HG02840 (cell line): ENCODE data around the gene FGFBP3.

Source experiments
- ATAC-seq: cut with Tn5 transposase; IDR thresholded peaks from one replicate; pipeline ENCODE4 v1.9.1; 2021; ENCODE audit warnings: mild to moderate bottlenecking, moderate library complexity, moderate number of reproducible peaks; ENCODE audit not compliant: unreplicated experiment, low FRiP score

The FGFBP3 gene, protein sequence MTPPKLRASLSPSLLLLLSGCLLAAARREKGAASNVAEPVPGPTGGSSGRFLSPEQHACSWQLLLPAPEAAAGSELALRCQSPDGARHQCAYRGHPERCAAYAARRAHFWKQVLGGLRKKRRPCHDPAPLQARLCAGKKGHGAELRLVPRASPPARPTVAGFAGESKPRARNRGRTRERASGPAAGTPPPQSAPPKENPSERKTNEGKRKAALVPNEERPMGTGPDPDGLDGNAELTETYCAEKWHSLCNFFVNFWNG

DNA sequence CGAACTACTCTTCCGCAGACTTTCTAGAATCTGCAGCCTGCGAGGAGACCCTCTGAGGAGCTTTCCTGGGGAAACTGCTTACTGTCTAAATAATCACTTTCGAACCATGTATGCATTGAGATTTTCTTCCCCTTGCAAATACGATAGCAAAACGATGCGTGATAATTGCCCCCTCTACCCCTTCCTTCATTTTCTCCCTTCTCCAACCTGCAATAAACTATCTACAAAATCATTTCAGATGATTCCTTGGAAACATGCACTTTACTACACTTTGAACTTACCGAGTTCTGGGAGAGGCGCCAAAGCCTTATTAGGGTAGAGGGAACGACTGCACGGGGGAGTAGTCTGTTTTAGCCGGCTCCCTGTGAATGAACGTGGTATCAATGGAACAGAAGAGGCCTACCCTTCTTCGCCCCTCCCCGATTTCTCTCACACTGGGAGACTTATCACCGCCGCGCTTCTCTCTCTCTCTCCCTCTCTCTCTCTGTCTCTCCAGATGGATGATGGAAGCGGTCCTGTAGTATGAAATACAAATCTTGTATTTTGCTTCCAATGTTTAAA, at the start of gene FGFBP3:
TSS of gene FGFBP3 (minus strand) at position 370 of the 561 bp plus-strand sequence. CDS start 517 bp downstream, outside the sequence.
- ATAC-seq: no peak

DNA sequence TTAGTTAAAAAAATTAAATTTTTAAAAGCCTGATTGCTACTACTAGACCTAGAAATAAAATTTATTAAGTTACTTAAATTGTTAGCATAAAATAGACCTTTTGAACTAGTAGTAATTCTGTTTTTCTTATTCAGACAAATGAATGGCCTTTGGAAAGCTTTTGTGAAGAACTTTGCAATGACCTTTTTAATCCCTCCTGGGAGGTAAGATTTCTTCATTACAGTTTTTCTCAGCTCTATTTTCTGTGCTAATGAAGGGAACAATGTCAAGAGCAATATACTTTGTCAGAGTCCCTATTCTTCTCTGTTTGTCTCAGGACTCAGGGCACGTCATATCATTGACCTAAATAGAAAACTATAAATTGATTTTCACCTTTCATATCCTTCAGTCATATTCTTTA, 47.8 kb upstream of the FGFBP3 start:
- ATAC-seq: no peak

DNA sequence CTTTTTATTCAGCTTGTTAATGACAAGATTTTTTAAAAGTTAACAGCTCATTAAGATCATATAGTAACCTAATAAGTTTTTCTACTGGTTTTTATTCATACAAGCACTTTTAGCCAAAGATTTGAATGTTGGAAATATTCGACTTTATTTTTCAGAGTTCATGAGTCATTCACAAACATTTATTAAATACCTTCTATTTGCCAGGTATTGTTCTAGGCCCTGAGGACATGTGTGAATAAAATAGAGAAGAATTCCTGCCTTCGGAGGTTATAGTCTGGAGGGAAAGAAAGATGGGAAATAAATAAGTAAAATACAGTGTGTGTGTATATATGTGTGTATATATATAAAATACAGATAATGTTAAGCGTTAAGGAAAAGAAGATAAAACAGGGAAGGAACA, 45.8 kb upstream of the FGFBP3 start:
- ATAC-seq: no peak

DNA sequence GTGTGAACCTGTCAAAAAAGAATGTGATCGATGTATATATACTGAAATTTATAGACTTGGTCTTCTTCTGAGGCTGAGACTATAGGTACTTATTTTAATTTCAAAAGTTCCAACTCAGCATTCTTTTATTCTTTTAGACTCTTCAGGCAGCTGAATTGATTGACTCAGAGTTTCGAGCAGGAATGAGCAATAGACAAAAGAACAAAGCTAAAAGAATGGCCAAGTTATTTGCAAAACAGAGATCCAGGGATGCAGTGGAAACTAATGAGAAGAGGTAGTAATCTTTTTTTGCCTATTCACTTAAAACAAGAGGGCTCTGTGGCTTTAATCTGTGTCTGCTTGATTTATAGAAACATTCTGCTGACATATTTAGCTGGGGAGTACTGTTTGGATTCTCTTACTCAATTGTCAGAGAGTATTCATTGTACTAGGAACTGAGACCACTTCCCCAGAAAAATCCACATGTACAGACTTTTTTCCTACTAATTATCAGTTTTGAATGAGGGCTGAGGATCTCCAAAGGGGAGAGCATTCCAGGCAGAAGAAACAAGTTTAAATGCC, 44.4 kb upstream of the FGFBP3 start:
- ATAC-seq: no peak

DNA sequence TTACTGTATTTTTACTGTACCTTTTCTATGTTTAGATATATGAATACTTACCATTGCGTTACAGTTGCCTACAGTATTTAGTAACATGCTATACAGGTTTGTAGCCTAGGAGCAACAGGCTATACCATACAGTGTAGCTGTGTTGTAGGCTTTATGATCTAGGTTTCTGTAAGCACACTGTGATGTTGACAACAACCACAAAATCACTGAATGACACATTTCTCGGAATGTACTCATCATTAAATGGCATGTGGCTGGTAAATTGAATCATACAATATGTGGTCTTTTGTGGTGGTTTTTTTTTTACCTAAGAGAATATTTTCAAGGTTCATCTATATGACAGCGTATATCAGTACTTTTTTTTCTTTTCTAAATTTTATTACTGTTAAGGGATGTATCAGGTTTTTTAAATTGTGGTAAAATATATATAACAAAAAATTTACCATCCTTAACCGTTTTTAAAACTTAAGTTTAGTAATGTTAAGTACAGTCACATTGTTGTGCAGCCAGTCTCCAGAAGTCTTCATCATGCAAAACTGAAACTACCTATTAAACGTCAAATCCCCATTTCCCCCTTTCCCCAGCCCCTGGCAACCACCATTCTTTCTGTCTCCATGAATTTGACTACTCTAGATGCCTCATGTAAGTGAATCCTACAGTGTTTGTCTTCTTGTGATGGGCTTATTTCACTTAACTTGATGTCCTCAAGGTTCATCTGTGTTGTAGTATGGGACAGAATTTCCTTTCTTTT, 35.8 kb upstream of the FGFBP3 start:
- ATAC-seq: no peak

DNA sequence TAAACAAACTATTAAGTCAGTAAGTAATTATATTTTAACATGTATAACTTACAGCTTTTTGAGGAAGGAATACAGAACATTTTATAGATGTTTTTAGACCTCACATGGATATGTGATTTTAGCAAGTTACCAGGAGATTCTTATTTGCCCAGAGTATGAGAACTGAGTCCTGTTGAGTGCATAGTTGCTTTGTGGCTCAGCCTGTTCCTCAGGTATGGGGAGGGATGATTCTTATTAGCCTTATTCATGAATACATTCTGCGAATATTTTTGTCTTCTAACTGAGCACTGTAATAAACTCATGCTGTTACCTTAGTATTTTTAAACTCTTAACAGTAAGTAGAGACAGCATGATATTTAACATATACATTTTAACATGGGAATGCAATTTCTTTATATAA, 32.1 kb upstream of the FGFBP3 start:
- no peak for ATAC-seq

DNA sequence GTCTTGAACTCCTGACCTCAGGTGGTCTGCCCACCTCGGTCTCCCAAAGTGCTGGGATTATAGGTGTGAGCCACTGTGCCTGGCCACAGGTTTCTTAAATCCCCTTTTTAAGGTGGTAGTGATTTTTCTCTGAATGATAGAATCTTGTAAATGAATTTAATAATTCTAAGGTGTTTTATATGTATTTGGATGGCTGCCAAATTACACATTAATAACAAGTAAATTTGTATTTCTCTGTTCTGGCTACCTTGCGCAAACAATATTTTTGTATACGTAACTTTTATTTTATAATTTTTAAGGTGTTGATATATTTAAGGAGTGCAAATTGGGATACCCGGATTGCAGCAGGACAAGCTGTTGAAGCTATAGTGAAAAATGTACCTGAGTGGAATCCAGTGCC, 30.4 kb upstream of the FGFBP3 start:
- no peak for ATAC-seq

DNA sequence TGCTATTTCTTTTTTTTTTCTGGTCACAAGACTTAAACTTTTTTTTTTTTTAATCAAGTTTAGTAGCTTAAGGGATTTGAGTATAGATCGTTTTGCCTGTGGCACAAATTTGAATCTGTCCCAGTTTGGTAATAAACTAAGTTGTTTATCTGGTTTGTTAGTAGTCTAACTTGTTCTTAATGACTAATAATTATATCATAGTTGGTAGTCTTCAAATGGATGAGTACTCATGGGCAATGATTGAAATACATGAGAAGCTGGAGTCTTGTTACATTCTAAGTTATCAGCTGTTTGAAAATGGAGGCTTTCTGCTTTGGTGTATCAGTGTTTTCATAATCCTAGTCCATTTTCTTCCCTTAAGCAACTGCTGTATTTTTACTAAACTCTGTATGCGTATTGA, 26.6 kb upstream of the FGFBP3 start:
- no peak for ATAC-seq

DNA sequence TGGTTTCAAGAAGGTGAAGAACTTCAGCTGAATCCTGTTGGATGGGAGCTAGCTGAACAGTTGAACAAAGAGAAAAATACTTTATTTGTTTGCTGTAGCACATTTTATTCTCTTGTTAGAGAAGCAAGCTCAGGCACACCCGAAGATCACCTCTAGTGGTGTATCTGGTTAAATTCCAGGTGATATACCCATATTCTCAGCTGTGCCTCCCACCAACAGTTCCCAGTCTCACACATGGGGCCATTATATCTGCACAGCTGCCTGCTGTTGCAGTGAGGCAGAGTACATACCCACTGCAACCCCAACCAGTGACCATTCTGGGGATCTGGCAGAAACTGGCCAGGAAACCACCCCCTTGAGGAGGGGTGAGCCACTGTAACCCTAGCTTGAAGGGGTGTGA, 23.5 kb upstream of the FGFBP3 start:
- no peak for ATAC-seq

DNA sequence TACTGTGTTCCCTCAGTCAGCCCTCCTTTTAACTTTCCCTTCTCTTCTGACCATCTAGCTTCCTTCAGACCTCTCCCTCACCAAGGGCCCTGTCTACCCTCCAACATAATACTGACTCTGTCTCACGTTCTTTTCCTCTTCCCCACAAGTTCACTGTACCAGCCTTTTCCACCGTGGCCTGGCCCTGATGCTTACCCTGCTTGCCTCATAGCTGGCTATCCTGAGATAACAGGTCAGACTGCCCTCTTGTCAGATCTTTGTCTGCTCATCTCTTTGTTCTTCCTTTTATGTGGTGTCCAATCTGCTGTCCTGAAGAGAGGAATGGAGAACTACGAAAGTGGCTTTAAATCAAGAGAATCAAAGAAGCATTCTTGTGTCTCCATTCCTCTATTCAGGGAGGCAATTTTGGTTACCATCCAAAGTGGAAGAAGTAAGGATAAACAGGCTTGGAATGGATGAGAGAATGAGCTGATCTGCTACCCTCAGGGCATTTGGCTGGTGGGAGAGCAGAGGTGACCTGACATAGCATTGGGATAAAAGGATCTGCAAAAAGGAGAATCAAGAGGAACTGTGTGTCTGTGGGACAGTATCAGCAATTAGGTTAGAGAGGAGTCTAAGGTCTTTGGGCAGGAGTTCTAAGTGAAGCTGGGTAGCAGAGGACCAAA, 22.4 kb upstream of the FGFBP3 start:
- ATAC-seq: no peak

DNA sequence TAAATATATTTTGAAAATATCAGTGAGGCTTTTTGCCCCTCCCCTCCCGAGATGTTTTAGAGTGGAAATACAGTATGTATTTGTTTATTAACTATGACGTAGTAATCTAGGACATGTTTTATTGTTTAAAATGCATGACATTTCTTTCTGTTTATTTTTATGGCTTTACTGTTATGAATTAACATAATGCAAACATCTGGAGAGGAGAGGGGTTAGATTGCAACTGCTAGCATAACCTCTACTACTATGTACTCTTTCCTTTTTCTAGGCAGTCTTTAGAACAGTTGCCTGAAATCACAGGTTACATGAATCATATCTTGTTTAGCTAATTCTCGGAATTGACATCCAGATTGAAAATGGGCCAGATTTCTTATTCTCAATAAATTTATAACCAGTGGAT, 21.7 kb upstream of the FGFBP3 start:
- ATAC-seq: no peak

DNA sequence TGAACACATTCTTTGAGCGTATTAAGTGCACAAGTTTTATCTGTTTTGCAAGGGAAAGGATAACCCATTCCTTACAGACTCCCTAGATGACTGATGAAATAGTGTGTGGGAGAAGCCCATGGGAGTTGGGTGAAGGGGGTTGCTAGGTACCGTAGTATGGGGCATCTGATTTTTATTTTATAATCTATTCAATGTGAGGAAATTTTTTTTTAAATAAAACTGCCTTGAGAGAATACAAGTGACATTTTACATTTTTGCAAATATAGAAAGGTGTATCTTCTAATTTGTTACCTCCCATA, 15.7 kb upstream of the FGFBP3 start:
- no peak for ATAC-seq

DNA sequence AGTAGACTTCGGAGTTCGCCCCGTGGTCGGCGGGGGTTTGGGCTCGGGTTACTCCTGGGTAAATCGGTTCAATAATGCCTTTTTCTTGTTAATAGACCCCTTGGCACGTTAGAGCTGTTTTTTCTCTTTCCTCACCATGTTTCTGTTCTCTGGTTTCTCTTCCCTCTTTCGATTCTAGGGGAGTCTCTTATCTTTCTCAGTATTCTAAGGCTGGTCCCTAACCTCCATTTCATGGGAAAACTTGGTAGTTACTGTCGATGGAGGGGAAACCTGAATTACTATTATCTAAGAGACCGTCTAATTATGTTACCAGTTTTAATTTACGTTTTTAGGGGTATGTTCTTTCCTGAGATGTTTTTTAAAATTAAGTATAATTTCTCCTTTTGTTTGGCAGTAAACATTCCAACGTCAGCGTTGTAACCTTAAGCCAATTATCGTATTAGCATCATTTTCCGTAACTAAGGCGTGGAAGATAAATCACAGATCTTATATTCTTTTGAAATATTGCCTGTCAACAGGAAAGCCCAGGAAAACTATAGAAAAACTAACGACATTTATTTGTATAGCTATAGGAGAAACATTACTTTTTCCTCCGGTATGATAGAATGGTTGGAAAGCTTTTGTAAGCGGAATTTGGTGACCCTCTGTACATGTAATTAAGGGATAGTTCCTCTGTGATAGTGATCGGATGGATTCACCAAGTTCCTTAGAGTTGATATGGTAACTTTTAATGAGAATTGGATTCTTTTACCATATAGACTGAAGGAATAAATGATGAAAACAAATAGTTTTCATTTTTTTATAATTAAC, 15.1 kb upstream of the FGFBP3 start:
- peak; percentile 21 for ATAC-seq

DNA sequence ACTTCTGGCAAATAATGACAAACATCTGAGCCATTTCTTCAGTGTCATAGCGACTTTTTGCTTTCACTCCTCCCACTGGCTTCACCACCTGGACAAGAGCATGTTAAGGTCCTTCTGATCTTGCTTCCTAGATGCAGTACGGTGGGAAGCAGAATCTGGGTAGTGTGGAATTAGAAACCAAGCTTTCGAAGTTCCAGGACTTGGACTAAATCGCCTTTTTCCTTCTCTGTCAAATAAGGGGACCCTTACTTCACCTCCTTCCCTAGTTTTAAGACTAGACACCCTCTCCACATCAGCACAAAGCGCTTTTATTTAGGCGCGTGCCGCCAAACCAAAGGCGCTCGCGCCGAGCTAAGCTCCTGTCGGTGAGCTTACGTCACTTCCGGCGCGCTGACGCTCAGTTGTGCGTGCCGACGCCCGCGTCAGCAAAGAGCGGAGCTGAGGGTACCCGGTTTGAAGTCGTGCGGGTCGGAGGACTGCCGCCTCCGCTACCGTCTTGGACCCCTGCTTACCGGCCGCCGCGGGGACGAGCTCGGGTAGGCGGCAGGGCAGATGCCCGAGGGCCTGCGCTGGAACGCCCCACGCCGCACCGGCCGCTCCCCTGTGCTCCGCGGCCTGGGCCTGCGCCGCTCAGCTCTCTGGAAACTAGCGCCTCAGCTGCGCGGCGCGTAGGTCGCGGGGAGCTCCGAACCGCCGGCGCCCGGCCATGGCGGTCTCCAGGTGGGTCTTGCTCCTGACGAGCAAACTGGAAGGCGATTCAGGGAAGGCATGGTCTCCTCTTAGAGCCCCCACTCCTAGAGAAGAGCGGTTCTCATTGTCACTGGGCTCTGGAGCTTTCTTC, 14.3 kb upstream of the FGFBP3 start, which contains the start of gene BTAF1:
TSS of gene BTAF1 (plus strand) at position 400 of the 841 bp plus-strand sequence. CDS start at position 707, 307 bp downstream.
- peak; percentile 99 for ATAC-seq

DNA sequence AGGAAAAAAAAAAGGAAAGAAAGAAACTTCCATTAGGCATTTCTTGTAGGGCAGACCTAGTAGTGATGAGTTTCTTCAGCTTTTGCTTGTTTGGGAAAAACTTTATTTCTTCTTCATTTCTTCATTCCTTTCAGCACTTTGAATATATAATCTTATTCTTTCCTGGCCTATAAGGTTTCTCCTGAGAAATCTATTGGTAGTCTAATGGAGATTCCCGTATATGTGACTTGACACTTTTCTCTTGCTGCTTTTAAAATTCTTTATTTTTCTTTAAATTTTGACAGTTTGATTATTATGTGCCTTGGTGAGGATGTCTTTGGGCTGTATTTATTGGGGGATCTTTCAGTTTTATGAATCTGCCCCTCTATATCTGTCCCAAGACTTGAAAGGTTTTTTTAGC, 10.4 kb upstream of the FGFBP3 start:
- no peak for ATAC-seq

DNA sequence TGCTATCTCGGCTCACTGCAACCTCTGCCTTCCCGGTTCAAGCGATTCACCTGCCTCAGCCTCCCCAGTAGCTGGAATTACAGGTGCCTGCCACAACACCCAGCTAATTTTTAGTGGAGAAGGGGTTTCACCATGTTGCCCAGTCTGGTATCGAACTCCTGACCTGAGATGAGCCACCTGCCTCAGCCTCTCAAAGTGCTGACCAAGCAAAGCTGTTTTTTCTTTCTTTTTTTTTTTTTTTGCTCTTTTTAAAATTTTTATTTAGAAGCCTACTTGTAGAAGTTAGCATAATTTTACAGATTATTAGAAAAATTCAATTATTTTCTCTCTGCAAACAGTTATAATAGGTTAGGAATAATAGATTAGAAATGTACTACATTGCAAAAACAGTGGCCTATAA, 1.2 kb upstream of the FGFBP3 start:
- no peak for ATAC-seq

DNA sequence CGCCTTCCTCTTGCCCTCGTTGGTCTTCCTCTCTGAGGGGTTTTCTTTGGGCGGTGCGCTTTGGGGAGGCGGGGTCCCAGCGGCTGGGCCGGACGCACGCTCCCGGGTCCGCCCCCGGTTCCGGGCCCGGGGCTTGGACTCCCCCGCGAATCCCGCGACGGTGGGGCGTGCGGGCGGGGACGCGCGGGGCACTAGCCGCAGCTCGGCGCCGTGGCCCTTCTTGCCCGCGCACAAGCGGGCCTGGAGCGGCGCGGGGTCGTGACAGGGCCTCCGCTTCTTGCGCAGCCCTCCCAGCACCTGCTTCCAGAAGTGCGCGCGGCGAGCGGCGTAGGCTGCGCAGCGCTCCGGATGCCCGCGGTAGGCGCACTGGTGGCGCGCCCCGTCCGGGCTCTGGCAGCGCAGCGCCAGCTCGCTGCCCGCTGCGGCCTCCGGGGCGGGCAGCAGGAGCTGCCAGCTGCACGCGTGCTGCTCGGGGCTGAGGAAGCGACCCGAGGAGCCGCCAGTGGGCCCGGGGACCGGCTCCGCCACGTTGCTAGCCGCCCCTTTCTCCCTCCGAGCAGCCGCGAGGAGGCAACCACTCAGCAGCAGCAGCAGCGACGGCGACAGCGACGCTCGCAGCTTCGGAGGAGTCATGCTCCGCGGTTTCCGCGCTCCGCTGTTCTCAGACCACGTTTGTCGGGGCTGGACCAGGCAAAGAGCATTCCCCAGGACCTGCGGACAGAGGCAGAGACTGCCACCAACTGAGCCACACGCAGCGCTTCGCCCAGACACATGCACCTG, 759 bp downstream of the FGFBP3 start:
- ATAC-seq: peak; percentile 89

DNA sequence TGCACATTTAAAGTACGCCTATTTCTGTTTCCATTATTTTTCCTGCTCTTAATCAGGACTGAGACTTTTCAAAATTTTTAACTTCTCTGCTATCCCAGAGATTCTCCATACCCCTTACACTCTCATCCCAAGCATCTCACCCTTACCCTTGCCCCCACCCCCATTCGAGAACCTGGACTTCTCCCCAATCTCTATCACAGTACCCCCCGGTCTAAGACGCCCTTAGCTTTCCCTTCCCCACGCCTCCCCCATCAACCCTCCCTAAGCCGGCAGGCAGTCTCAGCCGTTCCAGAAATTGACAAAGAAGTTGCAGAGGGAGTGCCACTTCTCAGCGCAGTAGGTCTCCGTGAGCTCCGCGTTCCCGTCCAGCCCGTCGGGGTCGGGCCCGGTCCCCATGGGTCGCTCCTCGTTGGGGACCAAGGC, 1.4 kb downstream of the FGFBP3 start:
- ATAC-seq: no peak
